T-cell (primary cell): ENCODE measurements around the gene FES. TPM values are rescaled to one million over a fixed set of nuclear protein-coding genes. Genes with fewer than 3 reads are reported as not detected.
A peak's percentile ranks its signal among the peaks of the same experiment; 100 is the strongest.

Source experiments
- ATAC-seq, 4 experiments: fragments of 200-7000 bp in 3 of 4; fragments of 150-1000 bp in 1 of 4; cut with Tn5 transposase; replicated peaks in 1 of 4; 1 replicate in 3 of 4; 2 replicates in 1 of 4; pipeline ENCODE4 v1.10.0; 2021; ENCODE audit warnings: moderate library complexity in 3 of 4, mild to moderate bottlenecking in 2 of 4, moderate number of reproducible peaks in 1 of 4
- CTCF ChIA-PET, 2 donors: fragments of 300-600 bp; sonication (Branson Sonifier 250); formaldehyde crosslinking; loops; one replicate each; lab custom pipeline; 2022; ENCODE audit warnings: antibody characterized with exemption in 2 of 2; lab: Charles Lee
- POLR2A ChIA-PET, 2 donors: fragments of 300-600 bp; sonication (Branson Sonifier 250); formaldehyde crosslinking; loops; one replicate each; lab custom pipeline; 2022; ENCODE audit warnings: antibody characterized with exemption in 2 of 2; lab: Charles Lee
- DNase-seq, 35 experiments: peaks; one replicate each; pipeline versions ENCODE4 v3.0.0 to v3.0.0-alpha.2; 2013 to 2023
- H3K27ac ChIP-seq: one replicate; pipeline ENCODE4 v1.5.1; 2013; ENCODE audit warnings: low read length
- H3K27me3 ChIP-seq, 2 experiments: replicated peaks in 1 of 2; 1 replicate in 1 of 2; 2 replicates in 1 of 2; pipeline versions ENCODE4 v1.6.1 to v1.7.0; 2013; ENCODE audit warnings: low read length in 1 of 2, mixed read lengths in 1 of 2; ENCODE audit not compliant: control insufficient read depth in 2 of 2, insufficient read depth in 2 of 2; ENCODE audit errors: extremely low read depth in 1 of 2
- H3K36me3 ChIP-seq, 2 donors: 1 replicate in 1 of 2; 2 replicates in 1 of 2; pipeline versions ENCODE4 v1.6.1 to v1.7.0; 2013; ENCODE audit warnings: low read length in 1 of 2; ENCODE audit not compliant: control insufficient read depth in 2 of 2, insufficient read depth in 1 of 2; ENCODE audit errors: extremely low read depth in 1 of 2
- H3K4me1 ChIP-seq, 2 experiments: 1 replicate in 1 of 2; 2 replicates in 1 of 2; pipeline versions ENCODE4 v1.6.1 to v1.7.0; 2013; ENCODE audit warnings: low read length in 2 of 2, mixed read lengths in 1 of 2; ENCODE audit not compliant: insufficient read depth in 2 of 2, control insufficient read depth in 1 of 2; ENCODE audit errors: extremely low read depth in 1 of 2
- H3K4me3 ChIP-seq, 2 donors: 1 replicate in 1 of 2; 2 replicates in 1 of 2; pipeline versions ENCODE4 v1.5.1 to v1.7.0; 2013; ENCODE audit warnings: mild to moderate bottlenecking in 2 of 2, low read length in 1 of 2, moderate library complexity in 1 of 2; ENCODE audit not compliant: control insufficient read depth in 1 of 2; ENCODE audit errors: extremely low read depth in 1 of 2
- H3K9me3 ChIP-seq: 2 replicates; pipeline ENCODE4 v1.7.0; 2013
- H3K27ac Mint-ChIP-seq, 2 donors: one replicate each; pipeline ENCODE4 v1.8.0; 2020 to 2021; ENCODE audit warnings: mild to moderate bottlenecking in 2 of 2, mixed read lengths in 2 of 2
- H3K27me3 Mint-ChIP-seq, 2 donors: one replicate each; pipeline ENCODE4 v1.8.0; 2021 to 2022; ENCODE audit warnings: mixed read lengths in 2 of 2
- H3K36me3 Mint-ChIP-seq: one replicate; pipeline ENCODE4 v1.8.0; 2021; ENCODE audit warnings: mixed read lengths
- H3K4me1 Mint-ChIP-seq, 3 donors: one replicate each; pipeline ENCODE4 v1.8.0; 2020 to 2022; ENCODE audit warnings: mixed read lengths in 3 of 3, mild to moderate bottlenecking in 1 of 3
- H3K4me3 Mint-ChIP-seq, 3 donors: one replicate each; pipeline ENCODE4 v1.8.0; 2020 to 2022; ENCODE audit warnings: mild to moderate bottlenecking in 3 of 3, mixed read lengths in 3 of 3, moderate library complexity in 3 of 3
- H3K9me3 Mint-ChIP-seq, 3 donors: one replicate each; pipeline ENCODE4 v1.8.0; 2020 to 2022; ENCODE audit warnings: mixed read lengths in 3 of 3
- WGBS: methylation state at CpG from one replicate; pipeline ENCODE4 v1.1.5; 2013; ENCODE audit warnings: missing lambda C conversion rate; ENCODE audit not compliant: insufficient coverage; 5-methylcytosine and 5-hydroxymethylcytosine counted together
- total RNA-seq, 35 experiments: library from RNA in 6 of 35; stranded (reverse) in 6 of 35; fragments of 120-200 nt in 1 of 35; gene quantifications; one replicate each; pipeline versions ENCODE4 v1.2.1 to v1.2.4 and lab custom pipeline; 2013 to 2026

FES gene
- total RNA-seq, 5 donors from 2014 or later (not counting 1 experiment from before 2014, with no cell fraction given): 3.2 to 5.2 (median 4.3) TPM

GRCh38 chr15:90934256-90934948, 50.1 kb downstream of the FES start:
- no peaks in the 10 kb centered on the region for H3K27me3 ChIP-seq
- Mint-ChIP-seq H3K4me1 (peaks cover 45 to 52% (median 50%) of the 10 kb centered on the region in 3 donors), H3K9me3 (no peaks in the 10 kb centered on the region), H3K36me3 (peaks cover 8% of the 10 kb centered on the region), H3K27me3 (no peaks in the 10 kb centered on the region), H3K27ac (peak overlapping the region; percentile 95 to 96), H3K4me3 (peak overlapping the region; percentile 69 to 89 (median 89))
- ChIA-PET POLR2A (interaction anchor here (0.7 to 1.9 kb wide), 4 partner anchors 9 to 32 kb away, joined by 3 to 7 read pairs (median 3); partner anchors contain the start of genes MAN2A2 (in 1 of the 2) and RCCD1 (in 1 of the 2)), CTCF (interaction anchor here (0.6 to 5.4 kb wide), 13 partner anchors 8 to 542 kb away, joined by 3 to 78 read pairs (median 4); partner anchors contain the start of genes MAN2A2 (in 1 of the 2) and RCCD1 (in 1 of the 2))
- peak; percentile 39 to 46 (median 40) for ATAC-seq
- 0% methylated on average over 14 of the region's 19 CpGs for WGBS
- peak overlapping the region; percentile 53 to 79 for H3K4me3 ChIP-seq
- peak overlapping the region; percentile 64 for H3K27ac ChIP-seq
- peaks cover 4 to 21% of the 10 kb centered on the region in 2 donors for H3K36me3 ChIP-seq
- H3K9me3 ChIP-seq: no peaks in the 10 kb centered on the region
- H3K4me1 ChIP-seq: peaks cover 27 to 66% of the 10 kb centered on the region in 2 experiments
- peak; percentile 58 to 90 (median 79) for DNase-seq

DNA sequence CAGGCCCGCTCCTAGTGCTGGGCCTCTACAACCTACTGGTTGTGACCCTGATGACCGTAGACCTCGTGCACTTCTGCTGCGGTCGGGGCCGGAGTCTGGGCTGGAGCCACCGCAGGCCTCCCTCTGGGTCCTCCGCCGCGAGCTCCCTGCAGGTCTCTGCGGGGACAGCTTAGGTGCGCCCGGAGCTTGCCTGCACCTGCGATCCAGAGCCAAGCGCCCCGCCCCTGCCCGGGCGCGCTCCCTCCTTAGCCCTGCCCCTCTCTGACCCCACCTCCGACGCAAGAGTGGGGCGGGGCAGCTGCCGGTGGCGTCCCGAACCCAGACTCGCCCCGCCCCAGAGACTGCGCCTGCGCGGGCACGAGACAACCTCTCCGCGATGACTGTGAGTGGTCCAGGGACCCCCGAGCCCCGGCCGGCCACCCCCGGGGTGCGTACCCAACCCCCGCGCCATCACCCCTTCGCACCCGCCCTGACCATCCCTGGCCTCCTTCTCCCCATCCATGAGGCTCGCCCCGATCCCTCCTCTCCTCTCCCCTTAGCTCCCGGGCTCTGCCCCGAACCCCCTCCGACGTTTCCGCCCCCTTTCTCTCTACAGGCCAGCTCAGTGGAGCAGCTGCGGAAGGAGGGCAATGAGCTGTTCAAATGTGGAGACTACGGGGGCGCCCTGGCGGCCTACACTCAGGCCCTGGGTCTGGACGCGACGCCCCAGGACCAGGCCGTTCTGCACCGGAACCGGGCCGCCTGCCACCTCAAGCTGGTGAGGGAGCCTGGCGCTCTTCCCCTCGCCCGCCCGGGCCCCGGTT, 50.8 kb downstream of the FES start, which contains the start of gene UNC45A:
UNC45A (plus strand) TSS at position 337 of the 803 bp plus-strand sequence; CDS start at position 377, 40 bp downstream.
- peak; percentile 89 to 99 (median 94) for DNase-seq
- Histone ChIP-seq H3K36me3 (peaks cover 10 to 29% of the 10 kb centered on the region in 2 donors), H3K27me3 (no peaks in the 10 kb centered on the region), H3K9me3 (no peaks in the 10 kb centered on the region), H3K4me3 (peak within 1 kb of the TSS; percentile 64 to 79), H3K4me1 (peaks cover 27 to 60% of the 10 kb centered on the region in 2 experiments), H3K27ac (peak within 1 kb of the TSS; percentile 64)
- under 1% methylated on average over 59 of the region's 65 CpGs for WGBS
- Mint-ChIP-seq H3K4me1 (peaks cover 39 to 46% (median 43%) of the 10 kb centered on the region in 3 donors), H3K36me3 (peaks cover 16% of the 10 kb centered on the region), H3K9me3 (no peaks in the 10 kb centered on the region), H3K27me3 (no peaks in the 10 kb centered on the region), H3K27ac (peak within 1 kb of the TSS; percentile 95 to 96), H3K4me3 (peak within 1 kb of the TSS; percentile 69 to 89 (median 89))
- peak; percentile 79 to 83 (median 80) for ATAC-seq
- CTCF ChIA-PET: interaction anchor here (0.6 to 5.4 kb wide), 17 partner anchors 9 to 547 kb away, joined by 3 to 78 read pairs (median 4); partner anchors contain the start of genes IQGAP1 (in 1 of the 2), MAN2A2 (in 1 of the 2) and RCCD1 (in 1 of the 2)
- POLR2A ChIA-PET: interaction anchor here (0.6 to 1.9 kb wide), 10 partner anchors 10 to 397 kb away, joined by 3 to 9 read pairs (median 4); partner anchors contain the start of genes MAN2A2 (in 1 of the 2) and RCCD1 (in 1 of the 2)

DNA sequence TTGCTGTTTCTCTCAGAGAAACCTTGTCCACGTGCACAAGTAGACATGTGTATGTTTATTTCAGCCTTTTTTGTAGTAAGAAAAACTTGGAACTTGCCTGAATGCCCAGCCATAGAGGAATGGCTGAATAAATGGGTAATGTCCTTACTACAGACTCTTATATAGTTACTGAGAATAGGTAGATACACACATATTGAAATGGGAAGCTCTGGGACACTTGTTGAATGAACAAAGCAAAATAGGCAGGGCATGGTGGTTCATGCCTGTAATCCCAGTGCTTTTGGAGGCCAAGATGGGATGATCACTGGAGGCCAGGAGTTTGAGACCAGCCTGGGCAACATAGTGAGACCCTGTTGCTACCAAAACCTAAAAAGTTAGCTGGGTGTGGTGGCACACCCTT, 52.5 kb downstream of the FES start:
- Mint-ChIP-seq H3K27me3 (no peaks in the 10 kb centered on the region), H3K4me1 (peaks cover 25 to 30% (median 30%) of the 10 kb centered on the region in 3 donors), H3K4me3 (peak overlapping the region; percentile 69 to 89 (median 89)), H3K27ac (no peak overlapping the region), H3K36me3 (peaks cover 26% of the 10 kb centered on the region), H3K9me3 (no peaks in the 10 kb centered on the region)
- Histone ChIP-seq H3K4me1 (peaks cover 19 to 43% of the 10 kb centered on the region in 2 experiments), H3K4me3 (no peak overlapping the region), H3K27ac (no peak overlapping the region), H3K36me3 (peaks cover 18 to 44% of the 10 kb centered on the region in 2 donors), H3K9me3 (no peaks in the 10 kb centered on the region), H3K27me3 (no peaks in the 10 kb centered on the region)
- DNase-seq: no peak
- POLR2A ChIA-PET: no interaction called here
- CTCF ChIA-PET: no interaction called here
- WGBS: no CpG with 5 or more reads among the region's 1 CpG
- no peak for ATAC-seq

- no peak overlapping the region for H3K27ac Mint-ChIP-seq
- CTCF ChIA-PET: no interaction called here
- H3K4me3 Mint-ChIP-seq: no peak overlapping the region
- H3K36me3 ChIP-seq: peaks cover 28 to 58% of the 10 kb centered on the region in 2 donors
- POLR2A ChIA-PET: no interaction called here
- H3K9me3 Mint-ChIP-seq: no peaks in the 10 kb centered on the region
- DNase-seq (no peak), ATAC-seq (no peak)
- H3K27me3 Mint-ChIP-seq: no peaks in the 10 kb centered on the region
- no peaks in the 10 kb centered on the region for H3K27me3 ChIP-seq
- H3K4me3 ChIP-seq: no peak overlapping the region
- 93% methylated on average over 3 of the region's 5 CpGs for WGBS
- H3K27ac ChIP-seq: no peak overlapping the region
- no peaks in the 10 kb centered on the region for H3K9me3 ChIP-seq
- H3K4me1 Mint-ChIP-seq: peaks cover 21 to 23% (median 23%) of the 10 kb centered on the region in 3 donors
- peaks cover 39% of the 10 kb centered on the region for H3K36me3 Mint-ChIP-seq
- H3K4me1 ChIP-seq: peaks cover 16 to 32% of the 10 kb centered on the region in 2 experiments
These were observed 54.0 kb downstream of the FES start for GRCh38 chr15:90938261-90938660.

DNA sequence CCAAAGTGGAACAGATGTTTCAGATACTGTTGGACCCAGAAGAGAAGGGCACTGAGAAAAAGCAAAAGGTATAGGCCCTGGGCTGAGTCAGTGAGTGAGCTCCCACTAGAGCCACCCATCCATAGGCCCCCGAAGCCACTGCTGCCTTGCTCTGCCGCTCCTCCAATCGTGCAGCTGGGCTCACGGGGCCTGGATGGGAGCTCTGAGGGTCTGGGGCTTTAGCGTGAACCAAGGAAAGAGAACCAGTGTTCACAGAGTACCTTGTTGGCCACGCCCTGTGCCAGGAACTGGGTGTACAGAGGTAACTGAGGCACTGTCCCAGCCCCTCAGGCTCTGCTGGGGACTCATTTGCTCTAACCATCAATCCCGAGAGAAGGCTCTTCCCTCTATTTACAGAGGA, 55.5 kb downstream of the FES start:
- Mint-ChIP-seq H3K27ac (no peak overlapping the region), H3K27me3 (no peaks in the 10 kb centered on the region), H3K9me3 (no peaks in the 10 kb centered on the region), H3K4me3 (no peak overlapping the region), H3K36me3 (peaks cover 39% of the 10 kb centered on the region), H3K4me1 (peaks cover 14 to 16% (median 15%) of the 10 kb centered on the region in 3 donors)
- Histone ChIP-seq H3K36me3 (peaks cover 33 to 73% of the 10 kb centered on the region in 2 donors), H3K9me3 (no peaks in the 10 kb centered on the region), H3K27ac (no peak overlapping the region), H3K4me3 (no peak overlapping the region), H3K27me3 (no peaks in the 10 kb centered on the region), H3K4me1 (peaks cover 8 to 18% of the 10 kb centered on the region in 2 experiments)
- no peak for DNase-seq
- WGBS: 100% methylated on average over 3 of the region's 7 CpGs
- CTCF ChIA-PET: no interaction called here
- ATAC-seq: no peak
- POLR2A ChIA-PET: no interaction called here

GRCh38 chr15:90941038-90941437, 56.7 kb downstream of the FES start:
- H3K9me3 ChIP-seq: no peaks in the 10 kb centered on the region
- H3K27ac ChIP-seq: no peak overlapping the region
- peaks cover 39% of the 10 kb centered on the region for H3K36me3 Mint-ChIP-seq
- CTCF ChIA-PET: interaction anchor here in 1 of 2 donors (1.0 kb wide), 1 partner anchor 9 kb away, joined by 4 read pairs; the partner anchor contains the start of gene HDDC3
- no peak for DNase-seq
- peaks cover 2 to 8% of the 10 kb centered on the region in 2 experiments for H3K4me1 ChIP-seq
- no peaks in the 10 kb centered on the region for H3K27me3 ChIP-seq
- H3K4me1 Mint-ChIP-seq: peaks cover 9 to 11% (median 9%) of the 10 kb centered on the region in 3 donors
- no peaks in the 10 kb centered on the region for H3K9me3 Mint-ChIP-seq
- no peak overlapping the region for H3K4me3 ChIP-seq
- peaks cover 41 to 78% of the 10 kb centered on the region in 2 donors for H3K36me3 ChIP-seq
- no peaks in the 10 kb centered on the region for H3K27me3 Mint-ChIP-seq
- H3K27ac Mint-ChIP-seq: no peak overlapping the region
- ATAC-seq: no peak
- POLR2A ChIA-PET: no interaction called here
- no peak overlapping the region for H3K4me3 Mint-ChIP-seq
- WGBS: 100% methylated on average over 4 of the region's 4 CpGs
